Panc1 (cell line): ENCODE measurements around the gene PTTG2.

ENCODE experiments used
- CTCF ChIP-seq: fragments of 450-650 bp; IDR thresholded peaks from 2 replicates; pipeline ENCODE4 v1.5.1; 2017; ENCODE audit warnings: mild to moderate bottlenecking
- REST ChIP-seq, 2 experiments: IDR thresholded peaks; 2 replicates each; pipeline ENCODE4 v1.6.1; 2011 to 2012; ENCODE audit warnings: low read depth in 2 of 2, control low read depth in 1 of 2, low read length in 1 of 2, mild to moderate bottlenecking in 1 of 2, moderate library complexity in 1 of 2; ENCODE audit not compliant: insufficient read depth in 1 of 2
- TCF7L2 ChIP-seq: IDR thresholded peaks from 2 replicates; pipeline ENCODE4 v1.6.1; 2011; ENCODE audit warnings: mild to moderate bottlenecking, low read depth, low read length, inconsistent platforms

GRCh38 chr4:37934096-37934495, 26.1 kb upstream of the PTTG2 start:
- TF ChIP-seq CTCF: no peak
- no peak for TF ChIP-seq REST (IDR thresholded peaks at IDR 0.05; ENCODE audit: insufficient read depth in 1 of 2, low read depth in 2 of 2, low read length in 1 of 2)
- no peak for TF ChIP-seq TCF7L2
